Thyroid gland (tissue), 4 donors: Measurements from ENCODE around the gene BAIAP3. TPM values are rescaled to one million over a fixed set of nuclear protein-coding genes. Genes with fewer than 3 reads are reported as not detected.
"Not testable (repeated sequence)": the region's sequence is repeated elsewhere in the genome, so short reads cannot be mapped to it uniquely, and the experiment has no call there.

Experiments
- DNase-seq, 2 donors: peaks; one replicate each; pipeline ENCODE4 v3.0.0-alpha.2; 2019
- H3K27ac ChIP-seq, 3 donors: fragments of 200-600 bp; sonication (generic); 1 replicate in 2 of 3; 2 replicates in 1 of 3; pipeline ENCODE4 v1.5.1; 2016 to 2019; ENCODE audit warnings: mild to moderate bottlenecking in 1 of 3, moderate library complexity in 1 of 3
- H3K27me3 ChIP-seq: fragments of 200-600 bp; sonication (generic); one replicate; pipeline ENCODE4 v1.5.1; 2019
- H3K36me3 ChIP-seq, 2 donors: fragments of 200-600 bp; sonication (generic); one replicate each; pipeline ENCODE4 v1.5.1; 2016 to 2019
- H3K4me1 ChIP-seq, 2 donors: fragments of 200-600 bp; sonication (generic); one replicate each; pipeline ENCODE4 v1.5.1; 2017 to 2019
- H3K4me3 ChIP-seq, 3 donors: fragments of 200-600 bp; sonication (generic); replicated peaks in 1 of 3; 1 replicate in 2 of 3; 2 replicates in 1 of 3; pipeline ENCODE4 v1.5.1; 2016; ENCODE audit warnings: mild to moderate bottlenecking in 1 of 3
- H3K9me3 ChIP-seq: fragments of 200-600 bp; sonication (generic); one replicate; pipeline ENCODE4 v1.5.1; 2017
- POLR2A ChIP-seq, 2 donors: fragments of 450-650 bp; IDR thresholded peaks; one replicate each; pipeline ENCODE4 v1.6.1; 2017; ENCODE audit warnings: antibody characterized with exemption in 2 of 2, mild to moderate bottlenecking in 2 of 2, moderate library complexity in 1 of 2
- WGBS, 2 donors: methylation state at CpG; one replicate each; pipeline ENCODE4 v1.1.5; 2017; 5-methylcytosine and 5-hydroxymethylcytosine counted together
- intact Hi-C: fragments of 100-400 bp; cut with DNase I; formaldehyde crosslinking; loops from one replicate; pipeline ENCODE4 v1.15.1; 2023
- total RNA-seq, 4 donors: library from RNA; depleted of rRNA; stranded (reverse); fragments of >200 nt; gene quantifications; one replicate each; pipeline ENCODE4 v1.2.3, GENCODE V29; 2016
- TF ChIP-seq, protein P1 (sequence below), 6 experiments: fragments of 200-600 bp in 3 of 6; fragments of 450-650 bp in 3 of 6; sonication (generic) in 3 of 6; IDR thresholded peaks; one replicate each; pipeline ENCODE4 v1.5.1; 2016 to 2019; ENCODE audit warnings: antibody characterized with exemption in 6 of 6, mild to moderate bottlenecking in 2 of 6, inconsistent platforms in 1 of 6, moderate library complexity in 1 of 6

The BAIAP3 gene
- total RNA-seq, 4 donors from 2014 or later = 0.45 to 3.0 (median 1.6) TPM

DNA sequence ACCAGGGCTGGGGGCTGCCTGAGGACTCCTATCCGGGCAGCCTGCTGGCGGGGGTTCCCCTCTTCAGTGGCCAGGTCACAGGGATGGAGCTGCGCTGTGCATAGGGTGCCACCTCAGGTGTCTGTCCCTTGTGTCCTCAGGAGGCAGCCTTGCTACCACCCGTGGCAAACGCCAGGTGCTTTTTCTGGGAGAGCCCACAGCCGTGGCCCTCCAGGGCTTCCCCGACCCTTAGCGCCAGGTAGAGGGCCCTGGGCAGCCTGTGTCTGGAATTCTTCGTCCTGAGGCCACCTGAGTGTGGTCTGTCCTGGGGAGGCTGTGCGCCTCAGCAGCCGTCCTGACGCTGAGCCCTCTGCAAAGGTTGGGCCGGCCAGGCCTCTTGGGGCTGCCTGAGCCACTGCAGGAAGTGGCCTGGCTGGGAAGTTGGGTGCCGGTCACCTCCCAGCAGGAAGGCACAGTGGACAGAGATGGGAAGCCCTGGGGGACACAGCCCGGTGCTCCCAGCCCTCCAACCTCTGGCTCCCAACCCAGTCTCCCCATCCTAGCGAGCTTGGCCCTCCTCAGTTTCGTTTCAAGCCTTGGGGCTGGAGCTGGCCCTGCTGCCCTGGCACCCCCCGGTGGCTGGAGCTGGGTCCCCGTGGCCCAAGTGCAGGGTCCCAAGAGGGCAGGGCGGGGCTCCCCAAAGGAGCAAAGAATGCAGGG lies 7.6 kb upstream of the BAIAP3 start:
- 84% methylated on average over 8 of the region's 20 CpGs; no CpG with 5 or more reads in 1 of the 2 donors for WGBS, 2 donors
- Histone ChIP-seq H3K4me1 (no peaks in the 10 kb centered on the region), H3K4me3 (no peak overlapping the region), H3K27me3 (no peaks in the 10 kb centered on the region), H3K36me3 (peaks cover 31 to 34% of the 10 kb centered on the region in 2 donors), H3K27ac (no peak overlapping the region), H3K9me3 (no peaks in the 10 kb centered on the region)
- no peak for DNase-seq
- intact Hi-C loops = no loop called here
- TF ChIP-seq POLR2A (IDR thresholded peaks at IDR 0.05) = no peak
- TF ChIP-seq, protein P1, sequence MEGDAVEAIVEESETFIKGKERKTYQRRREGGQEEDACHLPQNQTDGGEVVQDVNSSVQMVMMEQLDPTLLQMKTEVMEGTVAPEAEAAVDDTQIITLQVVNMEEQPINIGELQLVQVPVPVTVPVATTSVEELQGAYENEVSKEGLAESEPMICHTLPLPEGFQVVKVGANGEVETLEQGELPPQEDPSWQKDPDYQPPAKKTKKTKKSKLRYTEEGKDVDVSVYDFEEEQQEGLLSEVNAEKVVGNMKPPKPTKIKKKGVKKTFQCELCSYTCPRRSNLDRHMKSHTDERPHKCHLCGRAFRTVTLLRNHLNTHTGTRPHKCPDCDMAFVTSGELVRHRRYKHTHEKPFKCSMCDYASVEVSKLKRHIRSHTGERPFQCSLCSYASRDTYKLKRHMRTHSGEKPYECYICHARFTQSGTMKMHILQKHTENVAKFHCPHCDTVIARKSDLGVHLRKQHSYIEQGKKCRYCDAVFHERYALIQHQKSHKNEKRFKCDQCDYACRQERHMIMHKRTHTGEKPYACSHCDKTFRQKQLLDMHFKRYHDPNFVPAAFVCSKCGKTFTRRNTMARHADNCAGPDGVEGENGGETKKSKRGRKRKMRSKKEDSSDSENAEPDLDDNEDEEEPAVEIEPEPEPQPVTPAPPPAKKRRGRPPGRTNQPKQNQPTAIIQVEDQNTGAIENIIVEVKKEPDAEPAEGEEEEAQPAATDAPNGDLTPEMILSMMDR (IDR thresholded peaks at IDR 0.05) = no peak

DNA sequence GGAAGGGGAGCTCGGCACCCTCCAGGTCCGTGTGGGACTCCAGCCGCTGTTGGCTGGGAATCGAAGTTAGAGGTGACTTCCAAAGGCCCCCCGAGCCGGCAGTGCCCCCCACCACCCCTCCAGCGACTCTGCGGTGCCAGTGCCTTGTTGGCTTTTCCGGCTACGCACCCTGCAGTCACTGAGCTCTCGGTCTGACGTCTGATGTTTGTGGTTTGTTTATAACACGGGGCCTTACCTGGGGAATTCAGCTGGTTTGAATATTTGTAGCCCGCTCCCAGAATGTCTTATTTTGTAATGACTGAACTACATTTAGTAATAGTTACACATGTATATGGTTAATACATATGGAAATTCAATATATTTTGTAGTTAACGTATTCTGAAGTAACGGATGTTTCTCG lies 7.1 kb upstream of the BAIAP3 start:
- no peak for DNase-seq
- Histone ChIP-seq H3K27ac (no peak overlapping the region), H3K9me3 (no peaks in the 10 kb centered on the region), H3K4me3 (no peak overlapping the region), H3K27me3 (no peaks in the 10 kb centered on the region), H3K36me3 (peaks cover 28% of the 10 kb centered on the region in 2 donors), H3K4me1 (peaks cover 2 to 4% of the 10 kb centered on the region in 2 donors)
- WGBS, 2 donors = 80 to 86% methylated on average over 13 to 16 of the region's 17 CpGs
- no peak for TF ChIP-seq POLR2A (IDR thresholded peaks at IDR 0.05)
- TF ChIP-seq, protein P1 (IDR thresholded peaks at IDR 0.05) = no peak
- intact Hi-C loops = no loop called here

DNA sequence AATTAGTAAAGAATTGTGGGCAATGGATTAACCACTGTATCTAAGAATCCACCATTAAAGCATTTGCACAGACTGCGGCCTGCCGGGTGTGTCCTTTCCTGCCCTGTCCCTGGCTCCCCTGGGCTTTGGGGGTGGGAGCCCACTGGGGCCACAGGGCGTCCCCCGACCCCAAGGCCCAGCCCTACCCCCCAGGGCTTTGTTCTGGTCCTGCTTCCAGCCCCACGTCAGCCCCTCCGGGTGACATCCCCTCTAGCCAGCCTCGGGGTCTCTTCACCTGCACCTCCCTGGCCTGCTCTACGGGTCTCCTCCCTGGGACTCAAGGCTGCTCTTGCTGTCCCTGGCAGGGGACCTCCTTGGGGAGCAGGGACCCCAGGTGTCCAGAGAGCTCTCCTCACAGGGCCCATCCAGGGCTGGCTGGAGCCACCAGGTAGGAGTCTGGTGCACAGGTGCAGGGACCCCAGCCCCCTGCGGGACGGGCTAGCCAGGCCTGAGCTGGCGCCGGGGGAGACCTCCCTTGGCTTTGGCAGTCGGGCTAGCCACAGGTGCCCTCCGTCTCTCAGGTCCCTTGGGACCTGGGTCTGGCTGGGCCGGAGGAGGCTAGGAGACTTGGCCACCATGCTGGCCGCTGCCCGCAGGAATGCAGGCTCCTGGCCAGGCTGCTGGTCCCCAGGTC lies 6.4 kb upstream of the BAIAP3 start:
- TF ChIP-seq, protein P1 (IDR thresholded peaks at IDR 0.05) = no peak
- no peak for TF ChIP-seq POLR2A (IDR thresholded peaks at IDR 0.05)
- no peaks in the 10 kb centered on the region for H3K27me3 ChIP-seq
- intact Hi-C loops = no loop called here
- H3K4me3 ChIP-seq = no peak overlapping the region
- 76 to 91% methylated on average over 7 to 10 of the region's 17 CpGs for WGBS, 2 donors
- H3K27ac ChIP-seq = no peak overlapping the region
- H3K9me3 ChIP-seq = no peaks in the 10 kb centered on the region
- no peak for DNase-seq
- H3K36me3 ChIP-seq = peaks cover 23 to 27% of the 10 kb centered on the region in 2 donors
- peaks cover 9 to 11% of the 10 kb centered on the region in 2 donors for H3K4me1 ChIP-seq

DNA sequence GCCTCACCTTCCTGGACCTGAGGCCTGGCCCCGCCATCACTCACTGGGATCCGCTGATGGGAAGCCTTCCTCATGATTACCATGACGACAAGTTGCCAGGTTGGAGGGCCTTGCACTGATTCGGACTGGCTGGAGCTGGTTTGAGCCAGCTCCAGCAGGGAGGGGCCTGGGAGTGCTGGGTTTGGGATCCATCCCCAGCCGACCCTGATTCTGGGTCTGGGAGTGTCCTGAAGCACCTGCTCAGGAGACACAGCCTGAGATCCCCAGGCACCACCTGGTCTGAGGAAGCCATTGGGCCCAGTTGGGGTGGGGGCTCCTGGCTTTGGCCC lies 5.9 kb upstream of the BAIAP3 start:
- Histone ChIP-seq H3K9me3 (no peaks in the 10 kb centered on the region), H3K4me3 (no peak overlapping the region), H3K36me3 (peaks cover 23 to 27% of the 10 kb centered on the region in 2 donors), H3K27ac (no peak overlapping the region), H3K4me1 (peaks cover 11 to 16% of the 10 kb centered on the region in 2 donors), H3K27me3 (no peaks in the 10 kb centered on the region)
- intact Hi-C loops = no loop called here
- DNase-seq = no peak
- 50 to 59% methylated on average over 2 to 5 of the region's 5 CpGs for WGBS, 2 donors
- TF ChIP-seq, protein P1 (IDR thresholded peaks at IDR 0.05) = no peak
- TF ChIP-seq POLR2A (IDR thresholded peaks at IDR 0.05) = no peak

DNA sequence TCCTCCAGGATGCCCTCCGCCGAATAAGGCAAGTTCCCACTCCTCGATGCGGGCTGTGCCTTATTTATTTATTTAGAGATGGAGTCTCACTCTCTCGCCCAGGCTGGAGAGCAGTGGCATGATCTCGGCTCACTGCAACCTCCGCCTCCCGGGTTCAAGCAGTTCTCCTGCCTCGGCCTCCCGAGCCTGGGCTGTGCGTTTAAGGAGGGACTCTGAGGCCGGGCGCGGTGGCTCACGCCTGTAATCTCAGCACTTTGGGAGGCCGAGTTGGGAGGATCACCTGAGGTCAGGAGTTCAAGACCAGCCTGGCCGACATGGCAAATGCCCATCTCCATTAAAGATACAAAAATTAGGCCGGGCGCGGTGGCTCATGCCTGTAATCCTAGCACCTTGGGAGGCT lies 5.3 kb upstream of the BAIAP3 start:
- peaks cover 11 to 22% of the 10 kb centered on the region in 2 donors for H3K4me1 ChIP-seq
- DNase-seq, H3K27ac ChIP-seq, H3K4me3 ChIP-seq, intact Hi-C loops, H3K9me3 ChIP-seq, H3K27me3 ChIP-seq: not testable (repeated sequence)
- peaks cover 22 to 27% of the 10 kb centered on the region in 2 donors for H3K36me3 ChIP-seq
- 87 to 94% methylated on average over 14 to 16 of the region's 20 CpGs for WGBS, 2 donors

DNA sequence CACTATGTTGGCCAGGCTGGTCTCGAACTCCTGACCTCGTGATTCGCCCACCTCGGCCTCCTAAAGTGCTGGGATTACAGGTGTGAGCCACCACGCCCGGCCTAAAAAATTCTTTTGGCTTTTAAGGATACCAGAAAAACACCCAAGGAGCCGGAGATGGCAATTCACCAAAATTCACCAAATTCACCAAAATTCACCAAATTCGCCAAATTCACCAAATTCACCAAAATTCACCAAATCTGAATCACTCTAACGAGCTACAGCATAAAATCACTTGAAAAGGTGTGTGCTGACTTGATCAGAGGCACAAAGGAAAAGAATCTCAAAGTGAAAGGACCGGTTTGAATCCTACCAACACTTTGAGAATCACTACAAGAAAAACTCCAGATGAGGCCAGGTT lies 4.5 kb upstream of the BAIAP3 start:
- H3K9me3 ChIP-seq, H3K27ac ChIP-seq, DNase-seq, H3K4me3 ChIP-seq, H3K27me3 ChIP-seq, intact Hi-C loops: not testable (repeated sequence)
- peaks cover 14 to 18% of the 10 kb centered on the region in 2 donors for H3K36me3 ChIP-seq
- 92 to 95% methylated on average over 10 of the region's 10 CpGs for WGBS, 2 donors
- H3K4me1 ChIP-seq = peaks cover 11 to 30% of the 10 kb centered on the region in 2 donors
